Measurements from ENCODE around the gene GCH1. TPM values are rescaled to one million over a fixed set of nuclear protein-coding genes. Genes with fewer than 3 reads are reported as not detected.

GCH1 gene
- total RNA-seq, 1 experiment from 2014 or later = 16.7 TPM

- ChIA-PET CTCF (no interaction called here), POLR2A (no interaction called here), RAD21 (ENCODE audit: low non-redundant PET in 1 of 2, low total read pairs in 2 of 2, uncharacterized antibody in 2 of 2, unreplicated experiment in 2 of 2) (interaction anchor here in 1 of 2 experiments (0.6 kb wide), 1 partner anchor 13 kb away, joined by 3 read pairs; no protein-coding TSS in a partner anchor)
- H3K9me3 ChIP-seq (ENCODE audit: control insufficient read depth in 1 of 2, insufficient read depth in 1 of 2, low read depth in 1 of 2, low read length in 2 of 2) = no peaks in the 10 kb centered on the region
- no TSS peak for BruUV-seq (replicated peaks)
- no peak overlapping the region for H3K4me3 ChIP-seq (replicated peaks in 1 of 2; ENCODE audit: low read depth in 1 of 2, low read length in 2 of 2)
- no peaks in the 10 kb centered on the region for H3K9me2 ChIP-seq (ENCODE audit: insufficient read depth)
- H3K4me1 ChIP-seq (ENCODE audit: control insufficient read depth in 1 of 2, insufficient read depth in 2 of 2, low read length in 2 of 2) = no peaks in the 10 kb centered on the region
- ATAC-seq (no peak), DNase-seq (ENCODE audit: low read depth, low spot score) (no peak)
- intact Hi-C loops (cut with micrococcal nuclease) = no loop called here
- H4K20me1 ChIP-seq (ENCODE audit: insufficient read depth) = no peaks in the 10 kb centered on the region
- no peaks in the 10 kb centered on the region for H3K27me3 ChIP-seq (ENCODE audit: insufficient read depth, low read length)
- H3K4me2 ChIP-seq (ENCODE audit: low read length) = no peak overlapping the region
- H3K27ac ChIP-seq (ENCODE audit: low read depth, low read length) = no peak overlapping the region
- TF ChIP-seq MAX (IDR thresholded peaks at IDR 0.05) (no peak), CEBPB (IDR thresholded peaks at IDR 0.05; ENCODE audit: low read depth) (no peak), CTCF (IDR thresholded peaks at IDR 0.05 in 2 of 3, conservative IDR thresholded peaks at IDR 0.05 in 1 of 3; ENCODE audit: borderline replicate concordance in 1 of 3, insufficient read depth in 1 of 3, low read depth in 2 of 3, low read length in 2 of 3) (no peak), TCF7L2 (IDR thresholded peaks at IDR 0.05; ENCODE audit: borderline replicate concordance, extremely low read depth, insufficient read depth, insufficient read length) (no peak)
- no peak overlapping the region for H2AFZ ChIP-seq (ENCODE audit: low read depth, low read length, poor library complexity, severe bottlenecking)
- H3K36me3 ChIP-seq (ENCODE audit: control insufficient read depth in 1 of 2, insufficient read depth in 2 of 2, low read length in 2 of 2) = peaks cover 4 to 5% of the 10 kb centered on the region in 2 experiments; a peak in 2 of 4 replicates
- no peaks in the 10 kb centered on the region for H3K79me2 ChIP-seq (ENCODE audit: insufficient read depth, low read length)
- no peak overlapping the region for H3K9ac ChIP-seq (ENCODE audit: low read length)
Measured at GRCh38 chr14:54944737-54945391, 42.2 kb upstream of the GCH1 start.

- H3K36me3 ChIP-seq (ENCODE audit: control insufficient read depth in 1 of 2, insufficient read depth in 2 of 2, low read length in 2 of 2) = peaks cover 4 to 9% of the 10 kb centered on the region in 2 experiments; a peak in 2 of 4 replicates
- H3K9me3 ChIP-seq (ENCODE audit: control insufficient read depth in 1 of 2, insufficient read depth in 1 of 2, low read depth in 1 of 2, low read length in 2 of 2) = no peaks in the 10 kb centered on the region
- no peaks in the 10 kb centered on the region for H3K9me2 ChIP-seq (ENCODE audit: insufficient read depth)
- H3K4me2 ChIP-seq (ENCODE audit: low read length) = no peak overlapping the region
- DNase-seq (ENCODE audit: low read depth, low spot score) (no peak), ATAC-seq (no peak)
- H3K27ac ChIP-seq (ENCODE audit: low read depth, low read length) = no peak overlapping the region
- ChIA-PET CTCF (no interaction called here), RAD21 (ENCODE audit: low non-redundant PET in 1 of 2, low total read pairs in 2 of 2, uncharacterized antibody in 2 of 2, unreplicated experiment in 2 of 2) (no interaction called here), POLR2A (no interaction called here)
- no peak overlapping the region for H2AFZ ChIP-seq (ENCODE audit: low read depth, low read length, poor library complexity, severe bottlenecking)
- BruUV-seq (replicated peaks) = no TSS peak
- H3K79me2 ChIP-seq (ENCODE audit: insufficient read depth, low read length) = no peaks in the 10 kb centered on the region
- H4K20me1 ChIP-seq (ENCODE audit: insufficient read depth) = no peaks in the 10 kb centered on the region
- H3K9ac ChIP-seq (ENCODE audit: low read length) = no peak overlapping the region
- TF ChIP-seq SIN3A (IDR thresholded peaks at IDR 0.05; ENCODE audit: low read depth) (no peak), MAX (IDR thresholded peaks at IDR 0.05) (no peak), JUND (IDR thresholded peaks at IDR 0.05) (no peak), ZFX (IDR thresholded peaks at IDR 0.05) (no peak), EGR1 (IDR thresholded peaks at IDR 0.05; ENCODE audit: low read depth) (no peak), ELF1 (IDR thresholded peaks at IDR 0.05; ENCODE audit: borderline replicate concordance, low read depth) (no peak), ZBTB33 (IDR thresholded peaks at IDR 0.05; ENCODE audit: extremely low read depth, insufficient replicate concordance, low read length) (no peak), SP1 (IDR thresholded peaks at IDR 0.05; ENCODE audit: low read depth) (no peak)
- H3K4me1 ChIP-seq (ENCODE audit: control insufficient read depth in 1 of 2, insufficient read depth in 2 of 2, low read length in 2 of 2) = no peaks in the 10 kb centered on the region
- intact Hi-C loops (cut with micrococcal nuclease) = no loop called here
- H3K27me3 ChIP-seq (ENCODE audit: insufficient read depth, low read length) = no peaks in the 10 kb centered on the region
- no peak overlapping the region for H3K4me3 ChIP-seq (replicated peaks in 1 of 2; ENCODE audit: low read depth in 1 of 2, low read length in 2 of 2)
Measured at GRCh38 chr14:54942913-54943312, 40.3 kb upstream of the GCH1 start.
